H1 (cell line): ENCODE measurements around the gene TRIM7.

Experiments
- BRCA1 ChIP-seq: IDR thresholded peaks from 2 replicates; pipeline ENCODE4 v1.6.1; 2012; ENCODE audit warnings: low read depth, low read length, improper control_type of control experiment
- EGR1 ChIP-seq: IDR thresholded peaks from 2 replicates; pipeline ENCODE4 v1.6.1; 2011; ENCODE audit warnings: low read depth, low read length, borderline replicate concordance
- EP300 ChIP-seq, 2 experiments: IDR thresholded peaks; 1 replicate in 1 of 2; 2 replicates in 1 of 2; pipeline ENCODE4 v1.6.1; 2011 to 2012; ENCODE audit warnings: low read depth in 2 of 2, low read length in 2 of 2, mild to moderate bottlenecking in 2 of 2, borderline replicate concordance in 1 of 2, inconsistent platforms in 1 of 2, moderate library complexity in 1 of 2
- FOSL1 ChIP-seq: IDR thresholded peaks from 2 replicates; pipeline ENCODE4 v1.6.1; 2011; ENCODE audit warnings: mild to moderate bottlenecking, low read depth, low read length, moderate library complexity; ENCODE audit not compliant: insufficient read depth
- MAX ChIP-seq: IDR thresholded peaks from 2 replicates; pipeline ENCODE4 v1.6.1; 2012; ENCODE audit warnings: inconsistent platforms
- NANOG ChIP-seq: IDR thresholded peaks from 2 replicates; pipeline ENCODE4 v1.6.1; 2011; ENCODE audit warnings: low read length, low read depth, mild to moderate bottlenecking, inconsistent platforms; ENCODE audit not compliant: insufficient read depth, poor library complexity, severe bottlenecking
- NRF1 ChIP-seq: IDR thresholded peaks from 2 replicates; pipeline ENCODE4 v1.6.1; 2011; ENCODE audit warnings: mild to moderate bottlenecking, low read depth, low read length, improper control_type of control experiment
- PHF8 ChIP-seq: fragments of 200-600 bp; sonication (generic); conservative IDR thresholded peaks from 2 replicates; pipeline ENCODE4 v1.7.1; 2012; ENCODE audit warnings: low read depth, mild to moderate bottlenecking, inconsistent platforms, low read length, moderate library complexity
- POLR2A ChIP-seq, 2 experiments: IDR thresholded peaks; 1 replicate in 1 of 2; 2 replicates in 1 of 2; pipeline ENCODE4 v1.6.1; 2011; ENCODE audit warnings: low read depth in 2 of 2, low read length in 2 of 2, mild to moderate bottlenecking in 2 of 2; ENCODE audit errors: control extremely low read depth in 1 of 2
- RXRA ChIP-seq: IDR thresholded peaks from 2 replicates; pipeline ENCODE4 v1.6.1; 2011; ENCODE audit warnings: low read depth, mild to moderate bottlenecking, low read length, moderate library complexity; ENCODE audit not compliant: insufficient read depth
- SP1 ChIP-seq: IDR thresholded peaks from 2 replicates; pipeline ENCODE4 v1.6.1; 2011; ENCODE audit warnings: low read depth, low read length
- SP2 ChIP-seq: IDR thresholded peaks from 2 replicates; pipeline ENCODE4 v1.6.1; 2012; ENCODE audit warnings: mild to moderate bottlenecking, low read length, inconsistent platforms
- TF ChIP-seq, protein P1 (sequence below), 3 experiments: IDR thresholded peaks; 1 replicate in 2 of 3; 2 replicates in 1 of 3; pipeline versions ENCODE4 v1.5.1 to v1.6.1; 2011; ENCODE audit warnings: low read length in 3 of 3, mild to moderate bottlenecking in 3 of 3, inconsistent platforms in 2 of 3, low read depth in 1 of 3, moderate library complexity in 1 of 3; ENCODE audit not compliant: insufficient read depth in 1 of 3; ENCODE audit errors: control extremely low read depth in 1 of 3

DNA sequence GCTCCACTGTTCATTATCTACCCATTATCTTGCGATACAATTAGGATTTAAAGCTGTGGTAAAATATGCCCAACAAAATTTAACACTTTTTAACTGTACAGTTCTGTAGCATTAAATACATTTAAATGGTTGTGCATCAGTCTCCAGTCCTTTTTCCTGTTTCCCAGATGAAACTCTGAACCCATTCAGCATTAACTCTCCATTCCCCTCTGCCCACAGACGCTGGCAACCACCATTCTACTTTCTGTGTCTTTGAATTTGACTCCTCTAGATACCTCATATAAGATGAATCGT, 2.9 kb upstream of the TRIM7 start:
- TF ChIP-seq PHF8 (no peak), POLR2A (IDR thresholded peaks at IDR 0.05; ENCODE audit: control extremely low read depth in 1 of 2, low read depth in 2 of 2, low read length in 2 of 2) (no peak), BRCA1 (no peak), RXRA (no peak), NANOG (no peak), SP2 (no peak), EP300 (IDR thresholded peaks at IDR 0.05; ENCODE audit: borderline replicate concordance in 1 of 2, low read depth in 2 of 2, low read length in 2 of 2) (no peak), SP1 (no peak), NRF1 (no peak), MAX (no peak), FOSL1 (no peak), EGR1 (no peak)
- TF ChIP-seq, protein P1, sequence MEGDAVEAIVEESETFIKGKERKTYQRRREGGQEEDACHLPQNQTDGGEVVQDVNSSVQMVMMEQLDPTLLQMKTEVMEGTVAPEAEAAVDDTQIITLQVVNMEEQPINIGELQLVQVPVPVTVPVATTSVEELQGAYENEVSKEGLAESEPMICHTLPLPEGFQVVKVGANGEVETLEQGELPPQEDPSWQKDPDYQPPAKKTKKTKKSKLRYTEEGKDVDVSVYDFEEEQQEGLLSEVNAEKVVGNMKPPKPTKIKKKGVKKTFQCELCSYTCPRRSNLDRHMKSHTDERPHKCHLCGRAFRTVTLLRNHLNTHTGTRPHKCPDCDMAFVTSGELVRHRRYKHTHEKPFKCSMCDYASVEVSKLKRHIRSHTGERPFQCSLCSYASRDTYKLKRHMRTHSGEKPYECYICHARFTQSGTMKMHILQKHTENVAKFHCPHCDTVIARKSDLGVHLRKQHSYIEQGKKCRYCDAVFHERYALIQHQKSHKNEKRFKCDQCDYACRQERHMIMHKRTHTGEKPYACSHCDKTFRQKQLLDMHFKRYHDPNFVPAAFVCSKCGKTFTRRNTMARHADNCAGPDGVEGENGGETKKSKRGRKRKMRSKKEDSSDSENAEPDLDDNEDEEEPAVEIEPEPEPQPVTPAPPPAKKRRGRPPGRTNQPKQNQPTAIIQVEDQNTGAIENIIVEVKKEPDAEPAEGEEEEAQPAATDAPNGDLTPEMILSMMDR (IDR thresholded peaks at IDR 0.05; ENCODE audit: control extremely low read depth in 1 of 3, insufficient read depth in 1 of 3, low read depth in 1 of 3, low read length in 3 of 3): no peak
